Colon (tissue), 2 donors: ENCODE measurements around the gene DMD.
"Not testable (repeated sequence)": the region's sequence is repeated elsewhere in the genome, so short reads cannot be mapped to it uniquely, and the experiment has no call there.

Source experiments
- FAIRE-seq: peaks from 2 replicates; lab custom pipeline; 2012; peaks lifted over from hg19 to GRCh38; lab: Jason Lieb, UNC
- donor health status: control.
- donor health status: control.

The DMD gene

DNA sequence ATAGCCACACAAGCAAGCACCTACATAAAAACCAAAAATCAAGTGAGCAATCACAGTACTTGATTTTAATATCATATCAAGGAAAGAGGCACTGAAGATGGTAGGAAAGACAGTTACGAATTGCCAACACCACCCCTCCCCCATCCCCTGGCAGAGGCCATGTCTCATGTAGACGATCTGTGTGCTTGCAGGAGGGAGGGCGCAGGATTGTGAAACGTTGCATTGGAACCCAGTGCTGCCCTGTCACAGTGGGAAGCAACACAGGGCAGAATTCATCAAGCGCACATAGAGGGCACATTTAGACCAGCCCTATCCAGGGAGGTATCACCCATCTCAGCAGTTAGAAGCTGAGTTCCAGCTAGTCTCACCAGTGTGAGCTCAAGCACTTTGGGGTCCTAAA, 359.8 kb downstream of the DMD start:
- no peak for FAIRE-seq

DNA sequence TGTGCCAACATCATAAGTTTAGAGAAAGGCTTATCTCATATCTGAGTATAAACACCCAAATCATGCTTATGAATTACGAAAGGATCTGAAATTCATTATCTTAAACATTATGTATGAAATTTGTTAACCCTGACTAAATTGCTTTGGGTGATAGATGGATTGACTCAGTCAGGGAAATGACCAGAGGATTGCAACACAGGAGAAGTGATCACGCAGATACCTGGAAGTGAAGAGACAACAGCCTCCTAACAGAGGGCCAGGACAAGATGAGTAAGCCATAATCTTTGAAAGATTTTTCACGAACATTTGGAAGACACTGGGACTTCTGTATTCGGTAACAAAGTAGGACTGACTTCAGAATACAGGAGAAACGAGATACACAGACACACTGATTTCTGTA, 363.4 kb downstream of the DMD start:
- FAIRE-seq = no peak

DNA sequence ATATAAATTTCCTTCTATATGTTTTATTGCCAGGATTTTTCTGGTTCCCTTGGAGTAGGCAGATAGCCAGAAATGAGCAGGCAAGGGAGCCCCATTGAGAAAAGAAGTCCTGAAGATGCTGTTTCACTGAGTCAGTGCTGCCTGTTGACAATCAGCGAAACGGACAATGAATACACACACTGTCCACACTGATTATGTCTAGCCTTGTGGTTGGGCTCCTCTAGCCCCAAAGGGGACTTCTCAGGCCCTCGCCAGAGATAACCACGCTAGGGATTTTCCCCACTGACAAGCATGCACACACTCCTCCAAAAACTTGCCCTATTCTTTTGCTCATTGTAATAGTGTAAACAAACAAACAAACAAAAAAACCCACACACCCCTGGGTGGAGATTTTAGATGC, 369.3 kb downstream of the DMD start:
- FAIRE-seq = no peak

DNA sequence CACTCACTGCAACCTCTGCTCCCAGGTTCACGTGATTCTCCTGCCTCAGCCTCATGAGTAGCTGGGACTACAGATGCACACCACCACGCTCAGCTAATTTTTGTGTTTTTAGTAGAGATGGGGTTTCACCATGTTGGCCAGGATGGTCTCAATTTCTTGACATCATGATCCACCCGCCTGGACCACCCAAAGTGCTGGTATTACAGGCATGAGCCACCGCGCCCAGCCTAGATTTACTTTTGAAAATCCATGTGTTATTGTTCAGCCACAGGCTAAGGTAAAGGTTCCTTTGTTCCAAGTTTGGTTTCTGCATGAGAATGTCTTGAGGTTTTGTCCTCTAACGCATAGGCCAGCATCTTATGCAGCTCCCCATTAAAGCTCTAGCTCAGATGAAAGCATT, 371.6 kb downstream of the DMD start:
- no peak for FAIRE-seq

DNA sequence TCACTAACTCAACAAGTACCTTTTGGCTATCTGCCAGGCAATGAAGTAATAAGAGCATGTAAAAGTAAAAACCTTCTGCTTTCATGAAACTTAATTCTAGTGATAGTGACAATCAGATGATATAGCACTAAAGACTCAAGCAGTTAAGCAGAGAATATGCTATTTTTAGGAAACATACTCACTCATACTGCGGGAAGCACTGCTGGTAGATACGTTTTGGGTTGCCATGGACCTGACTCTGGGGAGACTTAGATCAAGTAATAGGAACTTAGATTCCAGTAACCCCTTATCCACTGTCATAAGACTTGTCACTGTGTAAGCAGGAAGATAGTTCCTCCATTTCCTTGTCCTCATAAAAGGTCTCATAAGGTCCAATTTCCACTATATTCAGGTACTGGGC, 386.3 kb downstream of the DMD start:
- FAIRE-seq = no peak

DNA sequence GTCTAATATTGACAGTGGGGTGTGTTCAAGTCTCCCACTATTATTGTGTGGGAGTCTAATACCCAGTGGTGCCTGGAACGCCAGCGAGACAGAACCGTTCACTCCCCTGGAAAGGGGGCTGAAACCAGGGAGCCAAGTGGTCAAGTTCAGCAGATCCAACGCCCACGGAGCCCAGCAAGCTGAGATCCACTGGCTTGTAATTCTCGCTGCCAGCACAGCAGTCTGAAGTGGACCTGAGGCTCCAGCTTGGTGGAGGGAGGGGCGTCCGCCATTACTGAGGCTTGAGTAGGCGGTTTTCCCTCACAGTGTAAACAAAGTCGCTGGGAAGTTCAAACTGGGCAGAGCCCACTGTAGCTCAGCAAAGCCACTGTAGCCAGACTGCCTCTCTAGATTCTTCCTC, 407.3 kb downstream of the DMD start:
- no peak for FAIRE-seq

DNA sequence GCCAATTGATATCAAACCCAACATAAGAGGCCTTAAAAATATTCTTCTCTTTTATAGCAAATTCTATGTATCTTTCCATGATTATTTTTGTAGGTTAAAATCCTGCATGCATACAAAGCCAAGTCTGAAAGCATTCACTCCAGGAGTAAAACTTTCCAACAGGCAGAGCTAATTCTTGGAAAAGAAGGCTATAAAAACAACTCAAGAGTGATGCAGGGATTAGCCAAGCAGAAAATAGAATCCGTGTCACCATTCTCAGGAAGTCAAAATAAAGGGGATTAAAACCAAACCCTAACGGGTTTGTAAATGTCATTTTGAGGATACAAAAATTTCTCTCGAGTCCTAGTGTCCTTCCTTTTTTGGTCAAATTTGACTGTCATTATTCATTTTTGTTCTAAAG, 412.4 kb downstream of the DMD start:
- no peak for FAIRE-seq

DNA sequence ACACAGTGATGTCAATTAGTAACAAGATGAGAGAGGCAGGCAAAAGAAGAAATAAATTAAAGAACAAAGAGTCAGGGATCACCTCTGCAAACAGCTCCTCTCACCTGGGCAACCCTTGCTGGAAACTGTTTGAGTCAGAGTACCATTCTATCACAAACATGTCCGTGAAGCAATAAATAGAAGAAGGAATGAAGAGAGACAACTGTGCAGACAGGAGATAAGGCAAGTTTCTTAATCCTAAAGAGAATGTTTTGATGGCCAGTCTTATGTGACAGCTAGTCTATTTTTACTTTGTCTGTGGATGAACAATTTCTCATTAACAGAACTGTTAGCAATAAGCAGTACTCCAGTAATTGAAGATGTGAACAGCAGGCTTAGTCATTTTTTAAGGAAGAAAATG, 422.4 kb downstream of the DMD start:
- FAIRE-seq = no peak

DNA sequence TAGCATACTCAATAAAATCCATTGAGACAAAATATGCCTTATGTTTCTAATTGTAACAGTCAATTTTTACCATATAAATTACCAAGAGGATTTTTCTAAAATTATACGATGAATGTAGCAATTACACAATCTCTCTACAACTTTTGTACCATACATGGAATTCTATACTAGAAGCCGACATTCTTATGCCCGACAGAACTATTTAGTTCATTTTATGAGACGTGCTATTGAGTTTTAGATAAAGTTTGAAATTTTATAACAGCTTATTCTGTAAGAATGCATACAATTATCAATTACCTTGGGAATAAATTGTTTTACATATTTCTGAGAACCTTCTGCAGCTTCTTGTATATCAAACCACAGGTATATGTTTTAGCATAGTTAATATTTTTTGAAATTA, 431.2 kb downstream of the DMD start:
- no peak for FAIRE-seq

DNA sequence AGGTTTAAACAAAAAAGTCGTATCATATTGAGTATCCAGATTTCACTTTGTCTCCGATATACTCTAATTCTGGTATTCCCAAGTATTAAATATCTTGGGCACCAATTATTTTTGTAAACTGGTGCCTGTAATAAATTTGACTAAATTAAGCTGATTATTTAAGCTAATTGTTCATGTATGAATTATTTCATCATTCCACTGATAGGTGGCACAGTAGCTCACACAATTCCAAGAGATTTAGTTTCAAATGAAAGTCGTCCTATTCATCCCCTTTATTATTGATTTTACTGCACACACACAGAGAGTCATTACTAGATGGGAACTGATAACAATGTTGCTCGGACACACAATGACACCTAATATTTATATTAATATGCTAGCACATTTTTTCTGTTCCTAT, 432.4 kb downstream of the DMD start:
- FAIRE-seq = no peak

DNA sequence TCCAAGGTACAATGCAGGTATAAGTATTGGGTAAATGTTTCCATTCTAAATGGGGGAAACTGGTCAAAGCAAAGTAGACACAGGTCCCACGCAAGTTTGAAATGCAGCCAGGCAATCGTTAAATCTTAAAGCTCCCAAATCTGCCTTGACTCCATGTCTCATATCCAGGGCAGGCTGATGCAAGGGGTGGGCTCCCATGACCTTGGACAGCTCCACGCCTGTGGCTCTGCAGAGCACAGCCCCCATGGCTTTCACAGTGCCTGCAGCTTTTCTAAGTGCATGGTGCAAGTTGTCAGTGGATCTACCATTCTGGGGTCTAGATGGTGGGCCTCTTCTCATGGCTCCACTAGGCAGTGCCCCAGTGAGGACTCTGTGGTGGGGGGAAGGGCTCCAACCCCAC, 436.4 kb downstream of the DMD start:
- no peak for FAIRE-seq

DNA sequence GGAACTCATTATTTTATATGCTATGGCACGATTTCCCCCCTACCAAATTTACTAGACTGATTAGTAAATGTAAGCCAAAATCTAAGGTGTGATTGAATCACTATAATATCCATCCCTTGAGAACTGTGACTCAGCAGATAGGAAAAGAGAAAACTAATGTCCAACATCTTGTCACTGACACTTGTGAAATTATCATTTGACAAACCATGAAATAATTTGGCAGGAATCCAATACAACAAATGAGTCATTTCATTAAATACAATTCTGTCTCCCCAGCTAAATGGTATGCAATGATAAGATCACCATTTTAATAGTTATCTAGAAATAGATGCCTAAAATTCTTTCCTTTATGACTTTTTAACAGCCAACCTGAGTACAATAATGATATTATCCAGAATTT, 462.3 kb downstream of the DMD start:
- FAIRE-seq = peak; percentile 58

DNA sequence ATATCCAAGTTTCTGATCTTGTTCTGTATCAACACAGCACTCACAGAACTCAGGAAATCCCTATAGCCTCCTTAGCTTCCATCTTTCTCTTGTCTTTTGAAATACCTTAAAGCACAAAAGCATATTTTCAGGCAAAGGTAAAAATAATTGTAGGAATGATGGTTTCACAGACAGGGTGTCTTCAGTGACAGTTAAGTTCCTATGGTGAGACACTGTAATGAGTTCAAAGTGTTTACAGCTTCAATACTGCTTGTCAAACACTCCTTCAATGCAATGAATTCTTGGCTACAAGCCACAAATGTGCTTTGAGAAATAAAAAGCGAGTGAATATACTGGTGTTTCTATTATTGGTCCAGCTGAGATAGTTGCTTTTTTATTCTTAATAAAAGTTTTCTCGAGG, 466.0 kb downstream of the DMD start:
- no peak for FAIRE-seq

DNA sequence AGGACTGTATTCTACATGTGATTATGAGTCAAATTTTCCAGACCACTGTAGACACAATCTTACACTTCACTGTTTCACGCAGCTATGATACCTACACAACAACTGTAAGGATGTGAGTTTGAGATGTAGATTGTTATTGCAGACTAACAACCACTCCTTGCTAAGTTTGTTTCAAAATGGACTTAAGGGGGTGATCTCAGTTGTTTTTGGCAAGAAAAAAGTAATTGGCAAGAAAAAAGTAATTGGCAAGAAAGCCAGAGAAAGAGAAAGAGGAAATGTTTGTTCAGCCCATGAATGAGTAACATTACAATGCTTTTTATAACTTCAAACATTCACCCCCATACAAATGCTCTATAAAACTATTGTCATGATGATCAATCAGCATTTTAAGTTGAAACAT, 466.4 kb downstream of the DMD start:
- no peak for FAIRE-seq

DNA sequence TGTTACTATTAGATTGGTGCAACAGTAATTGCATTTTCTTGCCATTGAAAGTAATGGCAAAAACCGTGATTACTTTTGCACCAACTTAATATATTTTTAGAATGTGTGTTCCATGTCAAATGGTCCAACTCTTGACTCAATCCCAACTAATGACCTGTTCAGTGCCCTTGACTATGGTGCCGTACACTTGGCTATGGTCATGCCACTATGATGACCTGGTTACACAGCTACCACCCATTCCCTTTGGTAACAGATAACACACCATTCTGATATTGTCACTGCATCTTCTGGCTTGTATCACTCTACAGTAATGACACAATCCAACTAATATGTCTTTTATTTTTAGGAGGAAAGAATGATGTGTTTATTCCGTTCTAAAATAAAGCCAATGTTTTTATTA, 469.4 kb downstream of the DMD start:
- FAIRE-seq = no peak

DNA sequence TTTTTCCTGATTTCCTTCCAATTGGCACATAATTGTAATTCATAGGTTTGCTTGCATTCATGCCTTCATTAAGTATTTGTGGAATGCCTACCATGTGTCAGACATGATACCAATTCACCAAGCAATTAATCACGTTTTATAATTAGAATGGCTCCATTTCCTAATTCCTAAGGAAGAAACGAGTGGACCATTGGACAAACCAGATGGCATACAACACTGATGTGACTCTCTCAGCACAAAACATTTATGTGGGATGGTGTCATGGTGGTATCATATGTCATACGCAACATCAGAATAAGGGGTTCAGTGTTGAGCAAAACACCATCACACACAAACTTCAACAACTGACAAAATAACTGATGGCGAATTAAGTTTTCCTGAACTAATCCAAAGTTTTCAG, 502.8 kb downstream of the DMD start:
- no peak for FAIRE-seq

DNA sequence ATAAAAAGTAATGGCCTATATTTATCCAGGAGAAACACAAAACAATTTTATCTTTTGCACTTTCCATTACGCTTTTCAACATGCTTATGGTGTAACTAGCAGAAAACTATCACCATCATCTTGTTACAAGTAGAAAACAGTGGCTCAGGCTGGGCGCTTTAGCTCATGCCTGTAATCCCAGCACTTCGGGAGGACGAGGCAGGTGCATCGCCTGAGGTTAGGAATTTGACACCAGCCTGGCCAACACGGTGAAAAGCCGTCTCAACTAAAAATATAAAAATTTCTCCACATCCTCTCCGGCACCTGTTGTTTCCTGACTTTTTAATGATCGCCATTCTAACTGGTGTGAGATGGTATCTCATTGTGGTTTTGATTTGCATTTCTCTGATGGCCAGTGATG, 506.0 kb downstream of the DMD start:
- not testable (repeated sequence) for FAIRE-seq

DNA sequence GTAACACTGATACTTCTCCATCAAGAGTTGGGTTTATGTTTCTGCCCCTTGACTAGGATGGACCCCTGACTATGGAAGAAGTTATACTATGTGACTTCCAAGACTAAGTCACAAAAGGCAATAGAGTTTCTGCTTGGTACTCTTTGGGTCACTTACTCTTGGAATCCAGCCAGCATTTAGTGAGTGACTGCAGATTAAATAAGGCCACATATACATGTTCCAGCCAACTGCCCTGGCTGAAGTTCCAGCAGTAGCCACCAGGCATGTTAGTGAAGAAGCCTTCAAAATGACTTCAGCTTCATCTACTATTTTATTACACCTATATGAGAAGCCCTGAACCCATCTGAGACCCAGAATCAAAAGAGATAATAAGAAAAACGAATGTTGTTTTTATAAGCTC, 524.0 kb downstream of the DMD start:
- FAIRE-seq = no peak

DNA sequence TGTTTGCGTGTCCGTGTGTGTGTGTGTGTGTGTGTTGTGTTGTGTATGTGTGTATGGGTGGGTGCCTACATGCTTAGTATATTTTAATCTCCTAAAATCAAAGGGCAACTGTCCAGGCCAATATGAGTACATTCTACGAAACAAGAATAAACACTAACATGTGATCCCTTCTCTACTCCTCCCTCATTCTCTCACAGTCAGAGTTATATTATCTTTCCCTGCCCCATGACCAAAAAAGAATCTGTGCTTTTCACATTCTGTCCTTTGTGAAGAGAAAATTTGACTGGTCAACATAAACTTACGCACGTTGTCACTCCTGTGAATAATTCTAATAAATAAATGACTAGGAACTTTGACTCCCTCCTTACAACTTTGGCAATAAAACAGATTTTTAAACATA, 532.9 kb downstream of the DMD start:
- no peak for FAIRE-seq

DNA sequence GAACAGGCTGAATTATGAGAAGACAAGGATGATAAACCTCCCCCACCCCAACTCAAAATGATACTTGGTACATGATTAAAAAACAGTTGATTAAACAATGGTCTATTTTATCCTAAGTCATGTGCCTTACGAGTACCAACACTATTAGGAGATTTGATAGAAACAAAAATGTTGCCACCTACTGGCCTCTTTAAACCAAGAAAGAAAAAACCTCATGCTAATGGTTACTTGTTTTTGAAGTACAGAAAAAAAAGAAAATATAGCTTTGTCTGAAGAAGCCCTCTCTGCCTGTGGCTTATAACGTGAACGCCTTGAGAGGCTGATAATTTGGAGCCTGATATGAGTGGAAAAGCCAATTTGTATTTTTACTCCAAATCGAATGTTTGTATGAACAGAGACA, 538.2 kb downstream of the DMD start:
- no peak for FAIRE-seq

DNA sequence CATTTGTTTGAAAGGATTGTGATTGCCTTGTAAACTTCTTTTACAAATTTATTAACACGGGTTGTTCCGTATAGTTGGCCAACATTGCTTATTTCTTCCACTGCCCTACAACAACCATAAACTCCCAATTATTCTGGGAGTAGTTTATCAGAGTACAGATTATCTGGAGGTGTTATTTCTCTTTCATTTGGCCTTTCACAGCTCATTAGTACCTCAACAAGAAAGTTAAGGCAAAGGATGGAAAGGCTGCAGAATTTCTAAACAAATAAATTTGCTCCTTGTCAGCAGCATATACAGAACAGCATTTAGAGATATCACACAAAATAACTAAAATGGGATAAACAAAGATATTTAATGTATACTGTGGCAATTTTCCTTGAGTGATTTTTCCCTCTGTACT, 548.8 kb downstream of the DMD start:
- peak; percentile 45 for FAIRE-seq

DNA sequence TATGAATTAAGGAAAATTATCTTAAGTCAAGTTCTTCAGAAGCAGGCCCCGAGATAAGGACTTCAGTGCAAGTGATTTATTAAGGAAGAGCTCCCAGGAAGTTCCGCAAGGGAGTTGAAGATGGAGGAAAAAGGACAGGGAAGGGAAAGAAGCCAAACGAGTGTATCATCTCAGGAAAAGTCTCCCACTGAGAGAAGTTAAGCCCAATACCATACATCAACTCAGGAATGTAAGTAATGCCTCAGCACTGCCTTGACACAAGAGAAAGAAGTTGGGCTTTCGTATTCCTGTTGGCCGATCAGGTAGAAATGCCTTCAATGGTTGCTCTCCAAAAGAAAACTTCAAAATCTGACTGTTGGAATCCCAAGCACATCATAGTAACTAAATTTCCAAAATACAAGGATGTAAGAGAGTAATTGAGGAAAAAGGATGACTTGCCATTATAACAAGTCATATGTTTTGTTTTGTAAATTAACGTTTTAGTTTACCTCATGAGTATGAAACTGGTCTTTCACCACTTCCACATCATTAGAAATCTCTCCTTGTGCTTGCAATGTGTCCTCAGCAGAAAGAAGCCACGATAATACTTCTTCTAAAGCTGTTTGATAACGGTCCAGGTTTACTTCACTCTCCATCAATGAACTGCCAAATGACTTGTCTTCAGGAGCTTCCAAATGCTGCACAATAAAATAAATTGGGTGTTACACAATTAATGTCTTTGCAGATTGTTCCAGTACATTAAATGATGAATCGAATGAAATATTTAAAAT, 566.7 kb downstream of the DMD start:
- no peak for FAIRE-seq

DNA sequence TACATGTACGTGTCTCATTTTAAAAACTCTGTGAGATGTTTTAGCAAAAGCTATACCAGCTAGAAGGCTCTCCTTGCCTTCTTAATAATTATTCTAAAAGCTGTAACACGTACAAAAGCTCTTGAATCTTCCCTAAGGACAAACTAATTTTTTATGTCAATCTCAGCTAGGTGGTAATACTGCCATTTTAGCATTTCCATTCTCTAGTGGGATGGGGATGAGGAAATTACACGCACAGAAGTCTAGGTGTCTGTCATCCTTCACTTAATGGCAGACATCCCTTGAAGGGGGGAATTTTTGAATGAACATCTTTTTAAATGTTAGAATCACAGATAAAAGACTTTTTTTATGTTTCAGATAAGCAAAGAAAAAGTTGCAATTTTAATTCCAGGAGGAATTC, 569.1 kb downstream of the DMD start:
- no peak for FAIRE-seq

DNA sequence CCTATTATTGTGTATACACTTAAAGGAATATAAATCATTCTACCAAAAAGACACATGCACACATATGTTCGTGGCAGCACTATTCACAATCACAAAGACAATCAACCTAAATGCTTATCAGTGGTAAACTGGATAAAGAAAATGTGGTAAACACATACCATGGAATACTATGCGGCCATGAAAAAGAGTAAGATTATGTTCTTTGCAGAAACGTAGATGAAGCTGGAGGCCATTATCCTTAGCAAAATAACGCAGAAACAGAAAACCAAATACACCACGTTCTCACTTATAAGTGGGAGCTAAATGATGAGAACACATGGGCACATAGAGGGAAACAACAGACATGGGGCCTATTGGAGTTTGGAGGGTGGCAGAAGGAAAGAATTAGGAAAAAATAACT, 593.2 kb downstream of the DMD start:
- FAIRE-seq = no peak

DNA sequence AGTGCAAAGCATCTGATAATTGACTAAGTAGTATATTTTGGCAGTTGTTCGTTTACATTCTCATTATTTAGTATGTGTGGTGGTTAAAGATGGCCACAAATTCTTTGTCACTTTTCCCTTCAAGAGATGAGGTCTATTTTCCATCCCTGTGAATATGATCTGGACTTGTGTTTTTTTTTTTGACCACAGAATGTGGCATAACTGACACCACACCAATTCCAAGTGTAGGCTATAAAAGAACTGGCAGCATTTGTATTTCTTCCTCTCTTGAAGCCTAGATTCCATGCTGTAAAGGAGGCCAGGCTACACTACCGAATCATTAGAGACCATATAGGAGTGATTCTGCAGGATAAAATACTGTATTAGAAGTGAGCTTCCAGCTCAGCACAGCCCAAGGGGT, 596.6 kb downstream of the DMD start:
- no peak for FAIRE-seq
